Fibroblast of lung (primary cell): ENCODE data around the gene PARD6B.

ENCODE experiments used
- CTCF ChIP-seq, 2 donors: IDR thresholded peaks in 1 of 2; conservative IDR thresholded peaks in 1 of 2; 1 replicate in 1 of 2; 2 replicates in 1 of 2; pipeline ENCODE4 v1.5.1; 2011 to 2012; ENCODE audit warnings: low read length in 2 of 2, control low read depth in 1 of 2, inconsistent platforms in 1 of 2, low read depth in 1 of 2, mild to moderate bottlenecking in 1 of 2
- EZH2 ChIP-seq: IDR thresholded peaks from 2 replicates; pipeline ENCODE4 v1.5.1; 2012; ENCODE audit warnings: low read length, control low read depth, mild to moderate bottlenecking; ENCODE audit errors: missing control alignments

GRCh38 chr20:50743087-50743486, 11.7 kb downstream of the PARD6B start:
- TF ChIP-seq CTCF (conservative IDR thresholded peaks at IDR 0.05 in 1 of 2, IDR thresholded peaks at IDR 0.05 in 1 of 2; ENCODE audit: low read depth in 1 of 2, low read length in 2 of 2) (no peak), EZH2 (no peak)
